Keratinocyte (primary cell): ENCODE measurements around the gene CAD. TPM values are rescaled to one million over a fixed set of nuclear protein-coding genes. Genes with fewer than 3 reads are reported as not detected.

Source experiments
- DNase-seq: peaks from one replicate; pipeline ENCODE4 v3.0.0-alpha.2; 2011; ENCODE audit warnings: low read depth, missing footprints, low spot score
- FAIRE-seq: peaks from 2 replicates; lab custom pipeline; 2011; peaks lifted over from hg19 to GRCh38; lab: Jason Lieb, UNC
- H2AFZ ChIP-seq: 2 replicates; pipeline ENCODE4 v1.6.0; 2012; ENCODE audit warnings: low read length, control low read depth, inconsistent platforms; ENCODE audit not compliant: control insufficient read depth
- H3K27ac ChIP-seq: 2 replicates; pipeline ENCODE4 v1.5.1; 2011; ENCODE audit warnings: low read length; ENCODE audit not compliant: control insufficient read depth, insufficient read depth
- H3K27me3 ChIP-seq: 3 replicates; pipeline ENCODE4 v1.6.0; 2011; ENCODE audit warnings: low read length; ENCODE audit not compliant: control insufficient read depth, insufficient read depth; ENCODE audit errors: extremely low read depth
- H3K36me3 ChIP-seq, 2 experiments: 2 replicates in 1 of 2; 3 replicates in 1 of 2; pipeline ENCODE4 v1.5.1; 2011; ENCODE audit warnings: low read length in 2 of 2, mild to moderate bottlenecking in 1 of 2; ENCODE audit not compliant: control insufficient read depth in 2 of 2, insufficient read depth in 2 of 2; ENCODE audit errors: extremely low read depth in 1 of 2
- H3K4me1 ChIP-seq: 3 replicates; pipeline ENCODE4 v1.5.1; 2011; ENCODE audit warnings: low read length; ENCODE audit not compliant: control insufficient read depth, insufficient read depth; ENCODE audit errors: extremely low read depth
- H3K4me2 ChIP-seq: 3 replicates; pipeline ENCODE4 v1.6.0; 2011; ENCODE audit warnings: low read depth, low read length; ENCODE audit not compliant: control insufficient read depth, insufficient read depth; ENCODE audit errors: extremely low read depth
- H3K4me3 ChIP-seq, 3 experiments: fragments of 200-600 bp in 1 of 3; sonication (generic) in 1 of 3; 2 replicates in 2 of 3; 3 replicates in 1 of 3; pipeline ENCODE4 v1.5.1; 2011 to 2016; ENCODE audit warnings: low read length in 3 of 3, mild to moderate bottlenecking in 3 of 3, control low read depth in 2 of 3, inconsistent platforms in 1 of 3, low read depth in 1 of 3, mixed read lengths in 1 of 3, mixed run types in 1 of 3, moderate library complexity in 1 of 3; ENCODE audit not compliant: control insufficient read depth in 2 of 3, insufficient read depth in 2 of 3; ENCODE audit errors: extremely low read depth in 1 of 3
- H3K79me2 ChIP-seq: 2 replicates; pipeline ENCODE4 v1.6.0; 2012; ENCODE audit warnings: low read length; ENCODE audit not compliant: control insufficient read depth, insufficient read depth
- H3K9ac ChIP-seq: 3 replicates; pipeline ENCODE4 v1.6.0; 2011; ENCODE audit warnings: low read length; ENCODE audit not compliant: control insufficient read depth, insufficient read depth; ENCODE audit errors: extremely low read depth
- H3K9me1 ChIP-seq: 3 replicates; pipeline ENCODE4 v1.6.0; 2011; ENCODE audit warnings: low read length; ENCODE audit not compliant: control insufficient read depth, insufficient read depth; ENCODE audit errors: extremely low read depth
- H3K9me3 ChIP-seq: 2 replicates; pipeline ENCODE4 v1.5.1; 2012; ENCODE audit warnings: low read depth, low read length; ENCODE audit not compliant: control insufficient read depth
- H4K20me1 ChIP-seq: 3 replicates; pipeline ENCODE4 v1.6.0; 2011; ENCODE audit warnings: low read length; ENCODE audit not compliant: control insufficient read depth, insufficient read depth; ENCODE audit errors: extremely low read depth
- CTCF ChIP-seq, 3 experiments: IDR thresholded peaks in 1 of 3; conservative IDR thresholded peaks in 1 of 3; optimal IDR thresholded peaks in 1 of 3; 2 replicates in 2 of 3; 3 replicates in 1 of 3; pipeline versions ENCODE3 to v1.5.1; 2011; ENCODE audit warnings: low read length in 3 of 3, mild to moderate bottlenecking in 3 of 3, moderate library complexity in 2 of 3, control low read depth in 1 of 3, inconsistent platforms in 1 of 3; ENCODE audit not compliant: insufficient read depth in 2 of 3; ENCODE audit errors: extremely low read depth in 1 of 3
- EZH2 ChIP-seq: IDR thresholded peaks from one replicate; pipeline ENCODE4 v1.6.1; 2012; ENCODE audit warnings: inconsistent platforms, mild to moderate bottlenecking, low read length, moderate library complexity
- dilution Hi-C: fragments of 300-500 bp; cut with MboI; formaldehyde crosslinking; loops from one replicate; pipeline ENCODE4 v1.7.0; 2020; ENCODE audit warnings: low sequenced_read_pairs; ENCODE audit not compliant: extremely low pct_ligation_motif_present
- polyA plus RNA-seq, 5 experiments: library from polyadenylated mRNA; depleted of rRNA in 3 of 5; stranded (reverse) in 3 of 5; stranded (forward) in 1 of 5; unstranded in 1 of 5; fragments of >200 nt; gene quantifications; 1 replicate in 1 of 5; 2 replicates in 3 of 5; 3 replicates in 1 of 5; pipeline versions ENCODE4 v1.2.1 to v1.2.3, GENCODE V29; 2011 to 2012; ENCODE audit warnings: missing spikeins in 2 of 5, low read depth in 1 of 5, low replicate concordance in 1 of 5

The CAD gene
- polyA plus RNA-seq, 1 donor (not counting 4 experiments of a cell fraction or from before 2014, with no cell fraction given) = 21.0 TPM

GRCh38 chr2:27205206-27205605 is 12.0 kb upstream of the CAD start:
- dilution Hi-C loops = no loop called here
- H3K36me3 ChIP-seq = peaks cover 38 to 58% of the 10 kb centered on the region in 2 experiments

GRCh38 chr2:27206346-27206745 is 10.8 kb upstream of the CAD start:
- no peak for TF ChIP-seq CTCF (optimal IDR thresholded peaks at IDR 0.05 in 1 of 3, IDR thresholded peaks at IDR 0.05 in 1 of 3, conservative IDR thresholded peaks at IDR 0.05 in 1 of 3; ENCODE audit: extremely low read depth in 1 of 3, insufficient read depth in 2 of 3, low read length in 3 of 3)
- no peak for TF ChIP-seq EZH2
- H3K9me3 ChIP-seq = no peaks in the 10 kb centered on the region
- H4K20me1 ChIP-seq = no peaks in the 10 kb centered on the region
- DNase-seq = no peak
- peaks cover 10% of the 10 kb centered on the region for H3K4me1 ChIP-seq
- H3K4me3 ChIP-seq = no peak overlapping the region
- FAIRE-seq = no peak
- H3K36me3 ChIP-seq = peaks cover 38 to 56% of the 10 kb centered on the region in 2 experiments
- H3K4me2 ChIP-seq = no peak overlapping the region
- dilution Hi-C loops = no loop called here
- no peak overlapping the region for H3K9ac ChIP-seq
- H2AFZ ChIP-seq = no peak overlapping the region
- no peaks in the 10 kb centered on the region for H3K79me2 ChIP-seq
- no peaks in the 10 kb centered on the region for H3K9me1 ChIP-seq
- no peak overlapping the region for H3K27ac ChIP-seq
- H3K27me3 ChIP-seq = no peaks in the 10 kb centered on the region

More at GRCh38 chr2:27205206-27205605, 12.0 kb upstream of the CAD start:
- Histone ChIP-seq H4K20me1 (no peaks in the 10 kb centered on the region), H3K79me2 (no peaks in the 10 kb centered on the region), H3K9me3 (no peaks in the 10 kb centered on the region), H3K27ac (no peak overlapping the region), H3K4me3 (no peak overlapping the region), H3K9ac (no peak overlapping the region), H3K9me1 (no peaks in the 10 kb centered on the region), H2AFZ (no peak overlapping the region), H3K4me2 (no peak overlapping the region), H3K27me3 (no peaks in the 10 kb centered on the region), H3K4me1 (peaks cover 4% of the 10 kb centered on the region)
- FAIRE-seq = no peak
- TF ChIP-seq EZH2 (no peak), CTCF (optimal IDR thresholded peaks at IDR 0.05 in 1 of 3, IDR thresholded peaks at IDR 0.05 in 1 of 3, conservative IDR thresholded peaks at IDR 0.05 in 1 of 3; ENCODE audit: extremely low read depth in 1 of 3, insufficient read depth in 2 of 3, low read length in 3 of 3) (no peak)
- no peak for DNase-seq
